Hepatocyte (in vitro differentiated cells): ENCODE measurements around the gene WASHC2C. TPM values are rescaled to one million over a fixed set of nuclear protein-coding genes. Genes with fewer than 3 reads are reported as not detected.
A peak's percentile ranks its signal among the peaks of the same experiment; 100 is the strongest.
"Not testable (repeated sequence)": the region's sequence is repeated elsewhere in the genome, so short reads cannot be mapped to it uniquely, and the experiment has no call there.

ENCODE experiments used
- DNase-seq: peaks from one replicate; pipeline ENCODE4 v3.0.0-alpha.2; 2016; ENCODE audit warnings: low spot score
- H2AFZ ChIP-seq: fragments of 200-600 bp; sonication (generic); 2 replicates; pipeline ENCODE4 v1.6.0; 2016; ENCODE audit warnings: antibody characterized with exemption, mild to moderate bottlenecking
- H3K27ac ChIP-seq: fragments of 200-600 bp; sonication (generic); 2 replicates; pipeline ENCODE4 v1.5.1; 2016; ENCODE audit warnings: mild to moderate bottlenecking
- H3K27me3 ChIP-seq: fragments of 200-600 bp; sonication (generic); 2 replicates; pipeline ENCODE4 v1.6.1; 2016
- H3K36me3 ChIP-seq: fragments of 200-600 bp; sonication (generic); replicated peaks from 2 replicates; pipeline ENCODE4 v1.5.1; 2016; ENCODE audit warnings: low read depth; ENCODE audit not compliant: insufficient read depth
- H3K4me1 ChIP-seq: fragments of 200-600 bp; sonication (generic); 2 replicates; pipeline ENCODE4 v1.5.1; 2016; ENCODE audit warnings: mild to moderate bottlenecking, moderate library complexity; ENCODE audit not compliant: insufficient read depth
- H3K4me2 ChIP-seq: fragments of 200-600 bp; sonication (generic); 2 replicates; pipeline ENCODE4 v1.6.0; 2016
- H3K4me3 ChIP-seq: fragments of 200-600 bp; sonication (generic); 2 replicates; pipeline ENCODE4 v1.5.1; 2016; ENCODE audit warnings: mild to moderate bottlenecking
- H3K79me2 ChIP-seq: fragments of 200-600 bp; sonication (generic); 2 replicates; pipeline ENCODE4 v1.6.0; 2017; ENCODE audit warnings: mild to moderate bottlenecking
- H3K9me2 ChIP-seq: fragments of 200-600 bp; sonication (generic); replicated peaks from 2 replicates; pipeline ENCODE4 v1.6.0; 2017; ENCODE audit warnings: mild to moderate bottlenecking; ENCODE audit not compliant: insufficient read depth
- H3K9me3 ChIP-seq: fragments of 200-600 bp; sonication (generic); 2 replicates; pipeline ENCODE4 v1.5.1; 2016; ENCODE audit warnings: low read depth, mild to moderate bottlenecking
- H4K20me1 ChIP-seq: fragments of 200-600 bp; sonication (generic); 2 replicates; pipeline ENCODE4 v1.6.0; 2016; ENCODE audit warnings: mild to moderate bottlenecking; ENCODE audit not compliant: insufficient read depth, poor library complexity, severe bottlenecking
- WGBS: methylation state at CpG from one replicate; pipeline ENCODE4 v1.1.6; 2016; ENCODE audit warnings: low lambda C conversion rate; ENCODE audit errors: missing lambda C conversion rate; 5-methylcytosine and 5-hydroxymethylcytosine counted together
- polyA plus RNA-seq: library from polyadenylated mRNA; unstranded; fragments of >200 nt; fragmentation: Nextera tagmentation; extraction: Ambion mirVana; gene quantifications from 2 replicates; pipeline ENCODE4 v1.2.1, GENCODE V29; 2016
- total RNA-seq: library from RNA; depleted of rRNA; stranded (reverse); fragments of >200 nt; gene quantifications from 2 replicates; pipeline ENCODE4 v1.2.3, GENCODE V29; 2014

The WASHC2C gene
- total RNA-seq (37.1 and 38.4 TPM in 2 replicates), polyA plus RNA-seq (27.0 and 30.6 TPM in 2 replicates)

DNA sequence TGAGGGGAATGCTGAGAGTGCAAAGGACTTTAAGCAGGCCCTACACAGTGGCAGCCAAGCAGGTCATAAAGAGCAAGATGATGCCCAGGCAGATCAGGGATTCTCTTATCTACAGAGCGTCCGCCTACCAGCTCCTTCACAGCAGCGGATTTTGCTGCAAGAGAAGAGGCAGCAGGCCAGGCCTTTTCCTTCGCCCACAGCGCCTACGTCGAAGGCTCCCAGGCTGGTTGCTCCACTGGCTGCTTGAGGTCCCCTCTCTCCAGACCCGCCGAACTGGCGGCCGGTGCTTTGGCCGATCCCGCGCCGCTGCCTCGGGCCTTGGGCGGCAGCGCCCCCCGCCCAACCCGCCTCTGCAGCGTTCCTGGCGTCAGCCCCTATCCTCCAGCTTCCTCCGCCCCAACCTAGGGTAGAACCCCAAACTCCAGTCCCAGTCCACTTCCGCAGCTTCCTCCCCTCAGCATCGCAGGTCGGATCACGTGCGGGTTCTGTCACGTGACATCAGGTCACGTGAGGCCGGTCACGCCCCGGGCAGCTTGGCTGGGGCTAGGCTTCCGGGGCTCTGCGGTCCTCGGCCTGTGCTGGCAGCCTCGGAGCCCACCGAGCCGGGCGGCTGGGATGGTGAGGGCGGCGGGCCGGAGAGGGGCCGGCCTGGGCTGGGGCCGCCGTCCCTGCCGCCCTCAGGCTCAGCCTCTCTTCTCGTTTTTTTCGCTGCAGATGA lies at the start of gene WASHC2C:
Gene WASHC2C, plus strand, starts transcription at position 564 of the 718 bp plus-strand sequence. Its CDS starts 52 bp downstream, at position 616.
- H4K20me1 ChIP-seq, result not testable (repeated sequence)

DNA sequence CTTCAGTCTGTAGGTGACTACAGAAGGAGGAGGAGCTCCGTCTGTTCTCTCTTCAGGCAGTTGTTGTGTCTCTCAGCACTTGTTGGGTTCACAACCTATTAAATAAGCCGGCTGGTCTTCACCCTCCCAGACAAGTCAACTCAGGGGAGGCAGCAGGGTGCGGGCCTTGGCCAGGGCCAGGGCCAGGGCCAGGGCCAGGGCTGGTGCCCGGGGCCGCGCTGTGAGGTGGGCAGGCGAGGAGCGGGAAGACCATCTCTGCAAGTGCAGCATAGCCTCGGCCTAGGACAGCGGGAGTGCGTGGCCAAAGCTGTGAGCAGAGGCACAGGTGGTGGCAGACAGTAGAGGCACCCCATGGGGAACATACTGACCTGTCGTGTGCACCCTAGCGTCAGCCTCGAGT lies 48.6 kb upstream of the WASHC2C start:
- not testable (repeated sequence) for H3K4me3 ChIP-seq, H3K79me2 ChIP-seq, H3K4me1 ChIP-seq, H3K9me3 ChIP-seq, H3K4me2 ChIP-seq, H2AFZ ChIP-seq, DNase-seq, H3K9me2 ChIP-seq, H3K36me3 ChIP-seq, H4K20me1 ChIP-seq, H3K27ac ChIP-seq, H3K27me3 ChIP-seq
- WGBS, result 95% methylated on average over 13 of the region's 14 CpGs

More for the DNA sequence above, at the start of gene WASHC2C:
- 2% methylated on average over 26 of the region's 49 CpGs for WGBS
- Histone ChIP-seq H3K4me2 (peak within 1 kb of the TSS; percentile 85), H3K27ac (peak within 1 kb of the TSS; percentile 94), H3K4me3 (peak within 1 kb of the TSS; percentile 89), H2AFZ (peak within 1 kb of the TSS; percentile 98)
- H3K79me2 ChIP-seq, H3K36me3 ChIP-seq, H3K9me2 ChIP-seq, H3K4me1 ChIP-seq, H3K9me3 ChIP-seq, H3K27me3 ChIP-seq: not testable (repeated sequence)
- peak; percentile 78 for DNase-seq

- H3K27me3 ChIP-seq, H3K9me2 ChIP-seq, DNase-seq, H3K9me3 ChIP-seq, H3K36me3 ChIP-seq, H3K4me3 ChIP-seq, H2AFZ ChIP-seq, H4K20me1 ChIP-seq, H3K4me1 ChIP-seq, H3K79me2 ChIP-seq: not testable (repeated sequence)
- Histone ChIP-seq H3K27ac (peak overlapping the region; percentile 48), H3K4me2 (peak overlapping the region; percentile 53)
- WGBS, result 33% methylated on average over 3 of the region's 3 CpGs
Observed at GRCh38 chr10:45710200-45710796, 16.8 kb upstream of the WASHC2C start.

GRCh38 chr10:45711223-45711622 lies 15.8 kb upstream of the WASHC2C start:
- H3K9me3 ChIP-seq, H3K27me3 ChIP-seq, H3K4me2 ChIP-seq, H3K4me3 ChIP-seq, H3K9me2 ChIP-seq, DNase-seq, H3K4me1 ChIP-seq, H3K79me2 ChIP-seq, H3K36me3 ChIP-seq, H2AFZ ChIP-seq, H4K20me1 ChIP-seq, H3K27ac ChIP-seq: not testable (repeated sequence)
- 85% methylated on average over 3 of the region's 5 CpGs for WGBS

GRCh38 chr10:45717053-45717452 lies 10.0 kb upstream of the WASHC2C start:
- H3K9me3 ChIP-seq, H3K36me3 ChIP-seq, H4K20me1 ChIP-seq, H3K9me2 ChIP-seq, H3K79me2 ChIP-seq, H3K27ac ChIP-seq, H3K4me3 ChIP-seq, H3K27me3 ChIP-seq, H3K4me1 ChIP-seq, DNase-seq, H3K4me2 ChIP-seq, H2AFZ ChIP-seq: not testable (repeated sequence)
- WGBS, result 61% methylated on average over 3 of the region's 3 CpGs

GRCh38 chr10:45717642-45718041 lies 9.4 kb upstream of the WASHC2C start:
- H3K79me2 ChIP-seq, H3K4me2 ChIP-seq, H3K4me3 ChIP-seq, H3K27me3 ChIP-seq, H3K36me3 ChIP-seq, H3K27ac ChIP-seq, H3K9me2 ChIP-seq, H3K9me3 ChIP-seq, DNase-seq, H2AFZ ChIP-seq, H4K20me1 ChIP-seq, H3K4me1 ChIP-seq: not testable (repeated sequence)
- 51% methylated on average over 1 of the region's 1 CpG for WGBS

- not testable (repeated sequence) for H3K4me3 ChIP-seq, H3K9me3 ChIP-seq, DNase-seq, H3K4me2 ChIP-seq, H4K20me1 ChIP-seq, H3K27ac ChIP-seq, H3K4me1 ChIP-seq, H2AFZ ChIP-seq, H3K9me2 ChIP-seq, H3K27me3 ChIP-seq, H3K36me3 ChIP-seq, H3K79me2 ChIP-seq
- WGBS, result 71% methylated on average over 10 of the region's 10 CpGs
Observed at GRCh38 chr10:45721503-45721902, 5.6 kb upstream of the WASHC2C start.

DNA sequence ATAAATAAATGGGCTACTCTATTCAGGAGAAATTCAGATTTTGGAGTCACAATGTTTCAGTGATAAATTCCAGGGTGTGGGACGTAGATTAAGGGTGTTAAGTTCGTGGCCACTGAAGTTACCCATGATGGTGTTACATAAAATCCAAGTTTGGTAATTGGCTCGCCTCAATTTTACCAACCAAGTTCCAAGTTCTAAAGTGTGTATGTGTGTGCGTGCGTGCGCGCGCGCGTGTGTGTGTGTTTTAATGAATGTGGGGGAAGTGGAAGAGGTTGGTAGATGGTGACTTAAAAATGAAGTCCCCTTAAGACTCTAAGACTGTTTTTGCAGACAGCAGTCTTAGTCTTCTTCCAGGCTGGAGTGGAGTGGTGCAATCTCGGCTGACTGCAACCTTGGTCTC lies 3.2 kb upstream of the WASHC2C start:
- 93% methylated on average over 11 of the region's 11 CpGs for WGBS
- H3K27ac ChIP-seq, H3K9me3 ChIP-seq, H3K36me3 ChIP-seq, H3K27me3 ChIP-seq, H4K20me1 ChIP-seq, H3K4me1 ChIP-seq, H2AFZ ChIP-seq, H3K9me2 ChIP-seq, H3K79me2 ChIP-seq, DNase-seq, H3K4me3 ChIP-seq, H3K4me2 ChIP-seq: not testable (repeated sequence)

DNA sequence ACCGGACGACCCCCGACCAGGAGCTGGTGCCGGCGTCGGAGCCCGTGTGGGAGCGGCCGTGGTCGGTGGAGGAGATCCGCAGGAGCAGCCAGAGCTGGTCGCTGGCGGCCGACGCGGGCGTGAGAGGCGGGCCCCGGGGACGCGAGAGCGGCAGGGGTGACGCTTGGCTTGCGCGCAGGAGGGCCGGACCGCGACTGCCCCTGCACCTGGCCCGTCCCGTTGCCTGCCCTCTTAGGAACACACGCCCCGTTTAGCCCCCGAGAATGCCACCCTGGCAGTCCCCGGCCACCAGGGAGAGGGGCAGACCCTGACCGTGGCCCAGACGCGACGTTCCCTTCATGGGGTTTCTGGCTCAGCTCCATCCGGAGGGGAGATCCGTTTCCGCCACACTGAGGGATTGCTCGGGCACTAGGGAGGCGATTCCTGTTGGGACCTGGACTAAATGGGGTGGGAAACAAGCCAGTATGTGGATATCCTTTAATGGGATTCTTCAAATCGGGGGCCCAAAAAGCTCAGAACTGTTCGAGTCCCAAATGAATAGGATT lies 427 bp downstream of the WASHC2C start:
- DNase-seq, H3K9me2 ChIP-seq, H3K27me3 ChIP-seq, H3K79me2 ChIP-seq, H3K4me1 ChIP-seq, H3K36me3 ChIP-seq, H4K20me1 ChIP-seq, H3K9me3 ChIP-seq: not testable (repeated sequence)
- peak overlapping the region; percentile 94 for H3K27ac ChIP-seq
- peak overlapping the region; percentile 89 for H3K4me3 ChIP-seq
- H2AFZ ChIP-seq, result peak overlapping the region; percentile 98
- WGBS, result 4% methylated on average over 33 of the region's 45 CpGs
- peak overlapping the region; percentile 85 for H3K4me2 ChIP-seq
